GM19043 (cell line): ENCODE results near the gene SLC24A5.

ENCODE experiments used
- ATAC-seq: cut with Tn5 transposase; IDR thresholded peaks from one replicate; pipeline ENCODE4 v1.9.1; 2021; ENCODE audit warnings: low read depth; ENCODE audit not compliant: unreplicated experiment

SLC24A5 gene

DNA sequence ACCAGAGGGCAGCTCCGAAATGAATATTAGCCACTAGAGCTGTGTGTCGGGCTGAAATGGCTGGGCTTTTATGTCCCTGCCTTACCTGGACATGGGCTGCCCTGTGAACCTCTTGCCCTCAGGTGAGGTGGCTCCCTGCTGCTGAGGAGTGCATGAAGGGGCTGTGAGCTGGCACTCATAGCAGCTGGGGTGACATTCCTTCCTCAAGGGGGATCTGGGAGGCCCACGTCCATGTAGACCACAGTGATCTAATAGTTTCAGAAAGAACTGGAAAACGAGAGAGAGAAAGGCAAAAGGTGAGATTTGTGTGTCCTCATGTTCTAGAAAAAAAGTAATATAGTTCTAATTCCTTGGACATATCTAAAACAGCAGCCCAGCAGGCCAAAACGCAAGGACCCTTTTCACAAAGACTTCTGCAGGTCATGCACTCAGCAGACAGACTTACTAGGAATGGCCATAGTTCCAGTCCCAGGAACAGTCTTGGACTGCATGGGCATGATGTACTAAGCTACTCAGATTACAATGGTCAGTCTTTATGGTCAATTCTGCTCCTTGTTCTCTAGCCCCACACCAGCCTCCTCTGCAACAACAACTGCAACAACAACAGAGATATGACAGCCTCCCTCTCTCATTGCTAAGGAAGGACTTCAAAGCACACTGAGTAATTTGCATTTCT lies 10.8 kb upstream of the SLC24A5 start:
- ATAC-seq: no peak

DNA sequence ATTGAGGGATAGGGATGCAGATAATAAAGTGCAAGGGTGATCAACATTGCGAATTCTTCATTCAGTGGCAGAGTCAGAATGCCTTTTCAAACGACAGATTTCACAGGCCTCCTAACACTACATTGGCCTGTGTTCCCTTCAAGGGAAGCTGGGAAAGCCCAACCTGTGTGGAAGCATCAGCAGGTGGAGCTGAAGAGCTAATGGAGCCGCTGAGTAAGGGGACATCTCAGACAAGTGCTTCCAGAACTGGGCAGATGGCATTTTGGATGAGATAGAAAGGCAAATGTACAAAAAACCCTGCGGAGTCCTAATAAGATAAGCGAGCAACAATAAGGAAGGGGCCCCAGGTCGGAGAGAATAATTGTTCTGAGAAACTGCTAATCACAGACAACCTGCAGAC lies 8.5 kb upstream of the SLC24A5 start:
- no peak for ATAC-seq

DNA sequence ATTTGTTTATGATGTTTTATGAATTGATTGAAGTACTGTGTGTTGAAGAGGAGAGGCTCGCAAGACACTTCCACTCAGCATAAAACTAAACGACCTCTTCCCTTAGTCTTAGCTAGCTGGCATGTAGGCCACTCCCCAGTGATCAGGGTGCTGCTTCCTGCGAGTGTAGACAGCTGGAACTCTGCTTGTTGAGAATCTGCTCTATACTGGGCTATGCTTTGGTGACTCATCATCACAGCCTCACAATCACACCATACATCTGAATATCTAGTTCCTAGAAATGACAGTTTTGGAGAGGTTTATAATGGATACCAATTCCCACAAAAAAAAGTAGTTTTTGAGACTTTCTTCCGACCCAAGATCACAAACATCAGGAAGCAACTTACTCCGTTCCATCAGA lies 1.5 kb upstream of the SLC24A5 start:
- no peak for ATAC-seq

DNA sequence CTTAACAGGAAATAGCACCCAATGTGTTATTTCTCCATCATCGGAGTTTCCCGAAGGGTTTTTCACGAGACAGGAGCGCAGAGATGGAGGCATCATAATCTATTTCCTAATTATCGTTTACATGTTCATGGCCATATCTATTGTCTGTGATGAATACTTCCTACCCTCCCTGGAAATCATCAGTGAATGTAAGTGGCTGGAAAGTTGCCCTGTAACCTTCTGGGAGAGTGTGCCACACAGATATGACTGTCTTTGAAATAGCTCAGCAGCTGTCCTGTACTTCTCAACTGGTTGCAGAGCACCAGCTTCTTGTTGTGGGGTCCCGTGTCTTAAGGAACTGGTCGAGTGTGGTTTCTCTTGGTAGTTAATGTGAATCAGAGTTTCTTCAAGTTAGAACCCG lies 1.1 kb downstream of the SLC24A5 start:
- no peak for ATAC-seq

DNA sequence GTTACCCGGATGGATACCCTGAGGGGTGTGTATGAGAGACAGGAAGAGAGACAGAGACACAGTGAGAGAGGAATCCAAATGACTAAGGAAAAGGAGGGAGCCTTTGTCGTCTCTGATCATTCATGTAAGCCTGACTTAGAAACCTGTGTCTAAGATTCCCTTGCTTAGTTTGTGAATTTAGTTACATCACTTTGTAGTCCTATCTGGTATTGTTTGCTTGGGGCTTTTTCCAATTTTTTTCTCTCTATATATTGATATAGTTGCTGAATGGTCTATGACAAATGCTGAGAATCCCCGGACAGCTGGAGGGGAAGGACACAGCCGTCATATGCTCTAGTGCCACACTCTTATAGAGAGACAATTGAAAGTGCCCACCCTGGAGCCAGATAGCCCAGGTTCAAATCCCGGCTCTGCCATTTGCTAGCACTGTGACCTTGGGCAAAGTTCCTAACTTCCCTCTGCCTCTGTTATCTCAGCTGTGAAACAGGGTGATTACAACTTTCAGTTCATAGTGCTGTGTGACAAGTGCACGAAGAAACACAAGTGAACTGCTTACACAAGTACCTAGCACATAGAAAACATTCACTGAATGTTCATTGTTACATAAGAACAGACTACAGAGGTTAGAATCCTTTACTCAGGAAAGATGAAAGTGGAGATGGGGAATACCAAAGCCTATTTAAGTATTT lies 6.0 kb downstream of the SLC24A5 start:
- ATAC-seq: no peak

DNA sequence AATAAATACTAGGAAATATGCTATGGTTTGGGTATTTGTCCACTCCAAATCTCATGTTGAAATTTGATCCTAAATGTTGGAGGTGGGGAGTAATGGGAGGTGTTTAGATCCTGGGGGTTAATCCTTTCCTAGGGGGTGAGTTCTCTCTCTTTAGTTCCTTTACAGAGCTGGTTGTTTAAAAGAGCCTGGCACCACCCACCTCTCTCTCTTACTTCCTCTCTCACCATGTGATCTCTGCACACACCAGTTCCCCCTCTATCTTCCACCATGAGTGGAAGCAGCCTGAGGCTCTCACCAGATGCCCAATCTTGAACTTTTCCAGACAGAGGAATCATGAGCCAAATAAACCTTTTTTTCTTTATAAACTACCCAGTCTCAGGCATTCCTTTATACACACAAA lies 10.5 kb downstream of the SLC24A5 start:
- no peak for ATAC-seq

DNA sequence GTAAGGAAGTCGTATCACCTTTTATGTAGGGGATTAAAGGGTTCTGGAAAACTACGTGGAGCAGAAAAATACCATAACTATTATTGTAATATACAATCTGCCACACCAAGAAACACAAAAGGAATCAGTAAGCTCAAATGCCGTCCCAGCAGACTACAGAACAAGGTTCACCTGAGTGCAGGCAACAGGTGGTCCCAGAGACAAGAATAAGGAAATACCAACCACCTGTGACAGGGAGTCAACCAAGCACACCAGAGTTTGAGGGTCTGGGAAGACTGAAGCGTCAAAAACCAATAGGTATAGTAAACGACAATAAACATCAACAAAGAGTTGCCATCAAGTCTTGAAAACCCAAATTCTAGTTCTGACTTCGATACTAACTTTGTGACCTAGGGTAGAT lies 12.1 kb downstream of the SLC24A5 start:
- no peak for ATAC-seq

DNA sequence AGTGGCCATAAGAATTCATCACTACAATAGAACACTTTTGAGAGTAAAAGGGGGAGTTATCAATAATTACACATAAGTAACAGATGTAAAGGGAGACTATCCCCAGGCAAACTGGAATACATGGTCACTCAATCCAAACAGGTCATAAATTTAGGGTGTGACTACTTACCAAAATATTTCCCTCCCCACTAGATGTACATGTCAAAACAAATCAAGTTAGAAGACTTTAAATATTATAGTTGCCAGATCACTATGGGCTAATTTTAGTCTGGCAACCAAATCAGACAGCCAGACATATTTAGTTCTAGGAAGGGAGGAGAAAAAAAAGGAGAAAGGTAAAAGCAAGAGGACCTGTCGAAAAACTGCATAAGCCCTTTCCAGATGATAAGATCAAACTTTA lies 23.1 kb downstream of the SLC24A5 start:
- ATAC-seq: no peak

DNA sequence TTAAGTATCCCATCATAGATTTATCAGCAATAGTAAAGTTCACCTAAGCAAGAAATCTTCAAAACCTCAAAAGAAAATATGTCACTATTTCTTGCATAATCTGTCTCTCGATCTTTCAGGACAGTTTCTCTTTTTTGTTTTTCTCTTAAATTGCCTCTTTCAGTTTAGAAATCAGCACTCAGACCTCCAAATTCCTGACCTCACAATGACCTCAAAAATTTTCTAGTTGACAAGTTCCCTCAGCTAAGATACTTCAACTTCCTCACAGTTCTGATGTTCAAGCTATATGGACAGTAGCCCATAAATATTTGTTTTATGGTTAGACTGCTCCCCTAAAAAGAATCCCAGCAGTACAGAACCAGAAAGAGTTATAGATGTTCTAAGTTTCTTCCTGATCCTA lies 24.1 kb downstream of the SLC24A5 start:
- ATAC-seq: peak; percentile 72

DNA sequence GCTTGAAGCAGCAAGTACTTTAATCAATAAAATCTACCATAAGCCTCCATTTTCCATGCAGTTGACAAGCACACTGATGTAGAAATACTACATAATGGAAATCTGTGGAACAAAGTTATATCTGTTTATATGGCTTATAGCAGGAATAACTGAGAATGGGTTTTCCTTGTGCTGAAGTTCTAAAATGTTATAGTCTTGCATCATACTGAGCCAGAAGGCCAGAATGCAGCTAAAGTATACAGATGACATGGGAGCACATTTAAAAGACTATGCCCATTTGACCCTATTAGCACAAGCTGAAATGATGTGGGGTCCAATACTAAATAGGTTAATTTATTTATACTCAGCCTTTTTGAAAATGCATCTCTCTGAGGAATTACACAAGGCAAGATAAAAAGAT lies 25.1 kb downstream of the SLC24A5 start:
- no peak for ATAC-seq

DNA sequence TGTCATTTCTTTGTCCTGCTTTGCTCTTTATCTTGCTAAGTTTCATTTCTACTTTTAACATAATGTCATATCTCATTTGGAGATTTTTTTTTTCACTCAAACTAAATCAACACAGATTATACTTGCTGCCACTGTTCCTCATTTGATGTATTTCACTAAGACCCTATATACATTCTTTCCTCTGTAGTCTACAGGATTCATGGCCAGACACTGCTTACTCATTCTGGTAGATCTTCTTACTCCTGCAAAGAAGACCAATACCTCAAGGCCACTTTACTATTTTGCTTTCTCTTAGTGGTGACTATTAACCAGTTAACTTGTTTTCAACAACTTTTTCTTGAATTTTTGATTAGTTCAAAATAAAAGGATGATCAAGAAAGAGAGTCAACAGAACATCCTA lies 26.6 kb downstream of the SLC24A5 start:
- no peak for ATAC-seq

DNA sequence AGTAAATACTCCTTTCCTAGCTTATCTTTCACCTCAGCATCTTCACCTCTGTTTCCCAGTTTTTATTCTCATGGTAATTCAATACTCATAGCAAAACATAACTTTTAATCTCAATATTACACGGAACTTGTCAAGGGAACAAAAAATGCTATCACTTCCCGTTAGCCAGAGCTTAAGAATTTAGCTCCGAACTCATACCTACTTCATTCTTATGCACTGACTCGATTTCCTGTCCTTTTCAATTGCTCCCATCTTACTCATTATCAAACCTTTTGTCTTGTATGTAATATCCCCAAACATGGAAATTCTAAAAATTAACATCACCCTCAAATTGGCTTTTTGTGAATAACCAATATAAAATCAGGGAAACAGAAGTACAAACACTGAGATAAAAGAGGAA lies 29.1 kb downstream of the SLC24A5 start:
- no peak for ATAC-seq

DNA sequence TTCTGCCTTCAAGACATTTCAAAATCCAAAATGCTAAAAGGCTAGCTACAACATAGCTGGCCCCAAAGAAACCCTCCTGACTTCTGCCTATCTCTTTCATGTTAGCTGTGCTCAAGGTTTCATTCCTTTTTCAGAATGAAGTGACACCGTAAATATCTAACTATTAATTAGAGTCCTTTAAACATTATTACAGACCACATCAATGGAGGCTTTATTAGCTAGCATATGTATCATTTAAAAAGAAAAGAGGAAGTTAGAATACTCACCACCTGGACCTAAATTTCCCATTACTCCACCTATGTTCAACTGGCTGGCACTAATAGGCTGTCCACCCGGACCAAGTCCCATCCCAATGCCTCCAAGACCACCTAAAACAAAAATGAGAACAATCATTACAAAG lies 32.7 kb downstream of the SLC24A5 start:
- no peak for ATAC-seq

DNA sequence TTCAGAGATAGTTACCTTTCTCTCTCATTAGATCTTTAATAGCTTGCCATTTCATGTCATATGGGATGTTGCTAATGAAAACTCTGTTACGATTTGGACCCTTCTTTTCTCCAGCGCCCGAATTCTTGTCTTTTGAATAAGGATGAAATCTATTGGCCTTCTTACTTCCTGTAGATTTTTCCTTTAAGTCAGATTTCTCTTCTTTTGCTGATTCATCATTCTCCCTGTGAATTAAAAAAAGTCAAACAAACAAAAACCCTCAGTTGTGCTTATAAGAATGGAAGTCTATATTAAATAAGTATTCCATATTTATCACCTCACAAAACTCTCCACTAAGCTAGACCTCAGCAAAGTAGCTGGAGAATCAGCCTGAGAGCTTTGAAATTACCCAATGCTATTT lies 47.8 kb downstream of the SLC24A5 start:
- ATAC-seq: no peak

DNA sequence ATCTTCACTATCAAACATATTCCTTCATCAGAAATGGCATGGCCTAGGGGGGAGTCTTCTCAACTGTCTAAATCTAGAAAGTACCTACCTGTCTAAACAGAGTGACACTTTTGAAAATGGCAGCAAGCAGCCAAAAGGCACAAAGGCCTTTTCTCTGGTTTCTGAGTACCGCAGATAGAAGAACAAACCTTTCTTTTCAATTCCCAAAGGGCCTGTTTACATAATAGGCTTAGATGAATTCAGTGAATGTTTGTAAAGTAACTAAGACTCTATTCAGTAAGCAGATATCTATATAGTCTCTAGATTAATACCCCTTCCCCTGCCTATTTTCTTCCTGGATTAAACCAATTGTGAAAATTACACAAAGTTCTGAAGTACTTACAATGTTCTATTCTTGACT lies 50.2 kb downstream of the SLC24A5 start:
- ATAC-seq: no peak

DNA sequence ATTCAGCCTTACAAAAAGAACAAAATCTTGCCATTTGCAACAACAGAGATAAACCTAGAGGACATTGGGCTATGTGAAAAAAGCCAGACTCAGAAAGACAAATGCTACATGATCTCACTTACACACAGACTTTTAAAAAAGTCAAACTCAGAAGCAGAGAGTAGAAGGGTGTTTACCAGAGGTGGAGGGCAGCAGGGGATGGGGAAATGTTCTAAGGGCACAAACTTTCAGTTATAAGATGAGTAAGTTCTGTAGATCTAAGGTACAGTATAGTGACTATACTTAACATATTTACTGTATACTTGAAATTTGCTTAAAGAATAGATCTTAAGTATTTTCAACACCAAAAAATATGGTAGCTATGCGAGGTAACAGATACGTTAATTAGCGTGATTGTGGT lies 54.3 kb downstream of the SLC24A5 start:
- ATAC-seq: no peak

DNA sequence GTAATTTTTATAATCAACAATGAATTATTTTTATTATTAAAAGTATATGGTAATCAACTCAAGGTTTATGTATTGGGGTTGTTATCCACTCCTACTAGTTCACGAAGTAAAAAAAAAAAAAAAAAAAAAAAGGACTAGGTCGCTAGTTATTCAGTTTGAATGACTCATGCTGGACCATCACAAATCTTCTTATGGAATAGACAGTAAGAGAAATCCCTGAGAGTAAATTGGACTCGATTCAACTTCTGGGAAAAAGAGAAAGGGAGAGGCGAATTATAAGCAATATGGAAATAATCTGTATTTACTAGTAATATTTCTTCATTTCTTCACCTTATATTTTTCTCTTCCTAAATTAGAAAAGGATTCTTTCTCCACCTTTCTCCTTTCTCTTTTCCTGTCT lies 55.3 kb downstream of the SLC24A5 start:
- ATAC-seq: no peak

DNA sequence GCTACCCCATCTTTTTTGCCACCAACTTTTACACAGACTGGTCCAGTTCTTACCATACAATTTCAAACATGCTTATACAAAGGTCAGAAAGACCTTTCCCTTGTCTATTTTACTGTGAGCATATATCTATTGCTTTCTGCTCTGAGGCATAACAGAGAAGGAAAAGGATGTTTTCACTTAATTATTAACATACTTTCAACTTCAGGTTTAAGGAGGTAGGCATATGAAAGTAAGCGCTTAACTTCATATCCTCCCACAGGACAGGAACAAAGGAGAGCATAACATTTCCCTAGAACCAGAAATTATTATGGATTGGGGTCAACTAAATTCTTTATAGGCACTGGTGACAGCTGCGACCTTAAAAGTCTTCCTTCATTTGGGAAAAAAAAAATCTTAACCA lies 56.2 kb downstream of the SLC24A5 start:
- ATAC-seq: peak; percentile 50

DNA sequence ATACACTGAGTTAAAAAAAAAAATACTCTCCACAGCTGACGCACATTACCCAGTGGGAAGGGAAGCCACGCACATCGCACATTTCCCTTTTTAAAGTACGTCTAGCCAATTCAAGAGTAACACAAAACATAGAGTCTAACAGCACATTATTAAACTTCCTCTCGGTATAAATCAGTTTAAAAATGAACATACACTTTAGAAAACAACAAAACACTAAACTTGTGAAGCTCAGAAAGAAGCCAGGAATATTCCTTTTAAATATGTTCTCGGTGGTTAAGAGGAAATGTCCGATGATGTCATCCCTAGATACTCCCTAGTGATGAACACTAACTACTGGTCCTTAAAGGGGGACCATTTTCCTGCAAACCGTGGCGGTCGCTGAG lies 56.6 kb downstream of the SLC24A5 start:
- ATAC-seq: peak; percentile 53

DNA sequence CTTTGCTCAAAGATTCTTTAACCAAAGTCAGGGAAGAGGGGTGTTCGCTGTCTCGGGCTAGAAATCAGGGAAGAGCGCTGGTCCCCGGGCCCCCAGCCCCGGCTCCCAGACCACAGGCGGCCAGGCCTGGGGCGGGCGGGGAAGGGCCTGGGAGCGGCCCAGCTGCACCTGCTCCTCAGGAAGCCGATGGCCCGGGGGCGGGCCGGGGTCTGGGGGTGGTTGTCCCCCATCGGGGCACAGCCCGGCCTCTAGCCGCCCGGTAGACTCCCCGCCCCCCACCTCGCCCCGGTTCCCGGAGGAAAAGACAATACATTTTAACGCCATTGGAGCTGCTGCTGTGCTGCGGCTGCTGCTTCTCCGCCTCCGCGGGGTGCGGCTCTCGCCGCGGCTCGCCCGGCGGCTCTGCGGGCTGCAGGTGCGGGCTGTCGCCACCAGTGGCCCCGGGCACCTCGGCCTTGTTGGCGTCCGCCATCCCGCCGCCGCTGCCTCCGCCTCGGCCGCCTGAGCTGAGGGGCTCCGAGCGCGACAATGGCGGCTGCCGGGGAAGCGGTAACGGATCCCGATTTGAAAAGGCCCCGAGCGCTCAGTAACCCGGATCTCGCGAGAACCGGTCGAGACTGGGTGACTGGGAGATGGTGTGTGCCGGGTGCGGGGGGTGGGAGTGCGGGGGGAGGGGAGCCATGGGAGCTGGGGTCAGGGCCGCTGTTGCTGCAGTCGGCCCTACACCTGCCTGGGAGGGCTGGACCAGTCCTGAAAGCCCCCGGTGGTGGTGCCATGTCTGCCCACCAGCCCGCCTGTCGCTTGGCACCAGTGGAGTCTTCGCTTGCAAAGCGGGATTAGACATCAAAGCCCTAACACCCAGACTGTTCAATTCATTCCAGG lies 57.2 kb downstream of the SLC24A5 start, which contains the start of gene MYEF2:
TSS of gene MYEF2 (minus strand) at position 530 of the 882 bp plus-strand sequence. CDS start at position 472, 58 bp downstream.
- peak; percentile 65 for ATAC-seq

DNA sequence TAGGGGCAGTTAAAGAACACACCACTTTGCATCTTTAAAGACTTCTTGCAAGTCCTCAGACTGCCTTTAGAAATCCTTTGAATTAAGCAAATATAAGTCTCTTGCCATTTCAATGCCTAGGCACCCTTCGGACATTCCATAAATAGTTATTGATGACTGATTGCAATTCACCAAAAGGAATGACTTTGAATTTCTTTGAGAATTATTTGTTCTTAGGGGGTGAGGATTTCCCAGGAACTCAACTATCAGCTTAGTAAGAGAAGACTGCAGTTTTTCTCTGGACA lies 57.8 kb downstream of the SLC24A5 start:
- ATAC-seq: no peak

DNA sequence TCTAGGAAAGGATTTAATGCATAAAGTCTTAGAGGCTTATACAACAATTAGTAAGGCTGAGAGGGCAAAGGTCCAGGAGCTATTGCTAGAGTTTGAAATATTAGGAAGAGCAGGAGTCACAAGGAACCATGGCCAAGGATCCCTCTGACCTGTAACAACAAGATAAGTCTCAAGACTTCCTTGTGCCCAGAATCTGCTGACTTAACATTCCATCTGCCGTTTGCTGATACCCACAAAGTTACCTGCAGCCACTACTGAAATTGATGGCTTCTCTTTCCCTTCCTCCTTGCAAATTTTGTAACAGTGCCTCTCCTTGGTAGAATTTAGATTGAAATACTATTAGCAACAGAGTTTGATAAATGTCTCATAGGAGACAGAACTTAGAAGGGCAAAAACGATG lies 62.0 kb downstream of the SLC24A5 start:
- ATAC-seq: no peak
